BJ (cell line): ENCODE measurements around the gene CELA3B. TPM values are rescaled to one million over a fixed set of nuclear protein-coding genes. Genes with fewer than 3 reads are reported as not detected.
"Not testable (repeated sequence)": the region's sequence is repeated elsewhere in the genome, so short reads cannot be mapped to it uniquely, and the experiment has no call there.

Experiments
- CTCF ChIA-PET: fragments of 350-600 bp; formaldehyde crosslinking; extraction: SDS; loops from one replicate; lab custom pipeline; 2021; ENCODE audit warnings: antibody characterized with exemption, inconsistent platforms; lab: Yijun Ruan, JAX
- POLR2A ChIA-PET: fragments of 300-600 bp; sonication (Branson Sonifier 250); formaldehyde crosslinking; extraction: SDS; loops from one replicate; lab custom pipeline; 2021; ENCODE audit warnings: antibody characterized with exemption; lab: Charles Lee
- DNase-seq: peaks from one replicate; pipeline ENCODE4 v3.0.0-alpha.2; 2011; ENCODE audit warnings: low read depth
- H3K27me3 ChIP-seq: 2 replicates; pipeline ENCODE4 v1.6.0; 2011; ENCODE audit warnings: low read length; ENCODE audit not compliant: control insufficient read depth, insufficient read depth
- H3K36me3 ChIP-seq: 2 replicates; pipeline ENCODE4 v1.5.1; 2011; ENCODE audit warnings: low read length; ENCODE audit not compliant: control insufficient read depth, insufficient read depth
- H3K4me3 ChIP-seq: 2 replicates; pipeline ENCODE4 v1.5.1; 2011; ENCODE audit warnings: low read depth, mild to moderate bottlenecking, control low read depth, low read length
- CTCF ChIP-seq: IDR thresholded peaks from 2 replicates; pipeline ENCODE4 v1.5.1; 2011; ENCODE audit warnings: low read depth, mild to moderate bottlenecking, control low read depth, inconsistent platforms, low read length, moderate library complexity; ENCODE audit not compliant: insufficient read depth
- polyA plus RNA-seq: library from polyadenylated mRNA; depleted of rRNA; stranded (reverse); fragments of >200 nt; gene quantifications from 2 replicates; pipeline ENCODE4 v1.2.3, GENCODE V29; 2011

Gene CELA3B
- polyA plus RNA-seq, 1 experiment = not detected

- CTCF ChIA-PET = interaction anchor here (0.6 to 2.0 kb wide), 6 partner anchors 10 to 895 kb away, joined by 3 to 5 read pairs (median 3); no protein-coding TSS in a partner anchor
- H3K27me3 ChIP-seq = no peaks in the 10 kb centered on the region
- H3K4me3 ChIP-seq = no peak overlapping the region
- peak; percentile 74 for DNase-seq
- TF ChIP-seq CTCF = no peak
- POLR2A ChIA-PET = no interaction called here
- H3K36me3 ChIP-seq = no peaks in the 10 kb centered on the region
Measured at GRCh38 chr1:21966247-21967000, 10.4 kb upstream of the CELA3B start.

- DNase-seq, H3K4me3 ChIP-seq, CTCF ChIA-PET, H3K27me3 ChIP-seq, H3K36me3 ChIP-seq: not testable (repeated sequence)
- POLR2A ChIA-PET = interaction anchor here (0.7 kb wide), 1 partner anchor 47 kb away, joined by 4 read pairs; no protein-coding TSS in a partner anchor
Measured at GRCh38 chr1:21967216-21967615, 9.6 kb upstream of the CELA3B start.

- H3K36me3 ChIP-seq, CTCF ChIA-PET, H3K4me3 ChIP-seq, H3K27me3 ChIP-seq, POLR2A ChIA-PET, DNase-seq: not testable (repeated sequence)
Measured at GRCh38 chr1:21969066-21969465, 7.8 kb upstream of the CELA3B start.

- H3K4me3 ChIP-seq, DNase-seq, H3K36me3 ChIP-seq, POLR2A ChIA-PET, CTCF ChIA-PET, H3K27me3 ChIP-seq: not testable (repeated sequence)
Measured at GRCh38 chr1:21970523-21970922, 6.3 kb upstream of the CELA3B start.

GRCh38 chr1:21972973-21973441 is 3.8 kb upstream of the CELA3B start:
- DNase-seq, H3K27me3 ChIP-seq, H3K36me3 ChIP-seq, CTCF ChIA-PET, H3K4me3 ChIP-seq: not testable (repeated sequence)
- POLR2A ChIA-PET = interaction anchor here (0.6 kb wide), 1 partner anchor 458 kb away, joined by 3 read pairs; no protein-coding TSS in a partner anchor

- POLR2A ChIA-PET, DNase-seq: not testable (repeated sequence)
Measured at GRCh38 chr1:21973948-21974347, 2.9 kb upstream of the CELA3B start.

GRCh38 chr1:21974699-21975098 is 2.1 kb upstream of the CELA3B start:
- CTCF ChIA-PET, H3K4me3 ChIP-seq, H3K27me3 ChIP-seq, H3K36me3 ChIP-seq, POLR2A ChIA-PET, DNase-seq: not testable (repeated sequence)

More at GRCh38 chr1:21973948-21974347, 2.9 kb upstream of the CELA3B start:
- H3K4me3 ChIP-seq, H3K36me3 ChIP-seq, CTCF ChIA-PET, H3K27me3 ChIP-seq: not testable (repeated sequence)

GRCh38 chr1:21975296-21975695 is 1.5 kb upstream of the CELA3B start:
- POLR2A ChIA-PET = not testable (repeated sequence)

GRCh38 chr1:21978209-21978608 is 1.4 kb downstream of the CELA3B start:
- H3K4me3 ChIP-seq, POLR2A ChIA-PET, H3K36me3 ChIP-seq, H3K27me3 ChIP-seq, DNase-seq, CTCF ChIA-PET: not testable (repeated sequence)

More at GRCh38 chr1:21975296-21975695, 1.5 kb upstream of the CELA3B start:
- DNase-seq, CTCF ChIA-PET, H3K27me3 ChIP-seq, H3K4me3 ChIP-seq, H3K36me3 ChIP-seq: not testable (repeated sequence)

- H3K4me3 ChIP-seq, H3K36me3 ChIP-seq, H3K27me3 ChIP-seq, POLR2A ChIA-PET, DNase-seq: not testable (repeated sequence)
- CTCF ChIA-PET = interaction anchor here (0.6 to 0.8 kb wide), 2 partner anchors 434 to 436 kb away, joined by 3 read pairs; no protein-coding TSS in a partner anchor
Measured at GRCh38 chr1:21980515-21981220, 3.8 kb downstream of the CELA3B start.

- POLR2A ChIA-PET, H3K36me3 ChIP-seq, DNase-seq, H3K27me3 ChIP-seq, H3K4me3 ChIP-seq: not testable (repeated sequence)
- CTCF ChIA-PET = interaction anchor here (0.8 kb wide), 1 partner anchor 434 kb away, joined by 3 read pairs; no protein-coding TSS in a partner anchor
Measured at GRCh38 chr1:21981253-21981652, 4.4 kb downstream of the CELA3B start.
